Astrocyte (in vitro differentiated cells and primary cell): ENCODE data around the gene ZNF23. TPM values are rescaled to one million over a fixed set of nuclear protein-coding genes. Genes with fewer than 3 reads are reported as not detected.

ENCODE experiments used
- DNase-seq: peaks from one replicate; pipeline ENCODE4 v3.0.0-alpha.2; 2010; ENCODE audit warnings: low read depth
- FAIRE-seq: peaks from 2 replicates; lab custom pipeline; 2011; peaks lifted over from hg19 to GRCh38; lab: Jason Lieb, UNC
- H2AFZ ChIP-seq: 2 replicates; pipeline ENCODE4 v1.6.0; 2012; ENCODE audit warnings: low read depth, low read length, inconsistent platforms
- H3K27ac ChIP-seq: 2 replicates; pipeline ENCODE4 v1.5.1; 2011; ENCODE audit warnings: low read depth, low read length, inconsistent platforms
- H3K27me3 ChIP-seq: 2 replicates; pipeline ENCODE4 v1.6.0; 2011; ENCODE audit warnings: low read length, inconsistent platforms; ENCODE audit not compliant: insufficient read depth
- H3K36me3 ChIP-seq: 2 replicates; pipeline ENCODE4 v1.5.1; 2011; ENCODE audit warnings: low read length, inconsistent platforms; ENCODE audit not compliant: insufficient read depth
- H3K4me1 ChIP-seq: 2 replicates; pipeline ENCODE4 v1.5.1; 2011; ENCODE audit warnings: low read length, inconsistent platforms; ENCODE audit not compliant: insufficient read depth
- H3K4me2 ChIP-seq: 2 replicates; pipeline ENCODE4 v1.6.0; 2012; ENCODE audit warnings: low read length, inconsistent platforms
- H3K4me3 ChIP-seq: 2 replicates; pipeline ENCODE4 v1.5.1; 2011; ENCODE audit warnings: low read depth, mild to moderate bottlenecking, low read length, inconsistent platforms; ENCODE audit not compliant: insufficient read depth
- H3K79me2 ChIP-seq: 2 replicates; pipeline ENCODE4 v1.6.0; 2012; ENCODE audit warnings: mild to moderate bottlenecking, low read length, inconsistent platforms; ENCODE audit not compliant: insufficient read depth
- H3K9ac ChIP-seq: 2 replicates; pipeline ENCODE4 v1.6.0; 2012; ENCODE audit warnings: mild to moderate bottlenecking, low read length, inconsistent platforms
- H3K9me3 ChIP-seq: 2 replicates; pipeline ENCODE4 v1.5.1; 2012; ENCODE audit warnings: low read depth, mild to moderate bottlenecking, low read length, inconsistent platforms; ENCODE audit not compliant: insufficient read depth
- H4K20me1 ChIP-seq: 2 replicates; pipeline ENCODE4 v1.6.0; 2012; ENCODE audit warnings: low read length, inconsistent platforms; ENCODE audit not compliant: insufficient read depth
- H3K27ac Mint-ChIP-seq: one replicate; pipeline ENCODE4 v1.8.0; 2021; ENCODE audit warnings: mild to moderate bottlenecking, mixed read lengths; ENCODE audit not compliant: unreplicated experiment
- H3K27me3 Mint-ChIP-seq: one replicate; pipeline ENCODE4 v1.8.0; 2021; ENCODE audit warnings: low read depth, mixed read lengths; ENCODE audit not compliant: unreplicated experiment
- H3K36me3 Mint-ChIP-seq: one replicate; pipeline ENCODE4 v1.8.0; 2021; ENCODE audit warnings: low read depth, mixed read lengths; ENCODE audit not compliant: unreplicated experiment
- H3K4me1 Mint-ChIP-seq: one replicate; pipeline ENCODE4 v1.8.0; 2021; ENCODE audit warnings: low read depth, mixed read lengths; ENCODE audit not compliant: unreplicated experiment
- H3K4me3 Mint-ChIP-seq: one replicate; pipeline ENCODE4 v1.8.0; 2021; ENCODE audit warnings: mild to moderate bottlenecking, moderate library complexity, mixed read lengths; ENCODE audit not compliant: unreplicated experiment
- H3K9me3 Mint-ChIP-seq: one replicate; pipeline ENCODE4 v1.8.0; 2021; ENCODE audit warnings: mild to moderate bottlenecking, mixed read lengths; ENCODE audit not compliant: unreplicated experiment
- CTCF ChIP-seq: IDR thresholded peaks from 2 replicates; pipeline ENCODE4 v1.5.1; 2011; ENCODE audit warnings: low read depth, mild to moderate bottlenecking, inconsistent platforms, low read length, moderate library complexity; ENCODE audit not compliant: insufficient read depth
- EZH2 ChIP-seq: IDR thresholded peaks from 2 replicates; pipeline ENCODE4 v1.6.1; 2012; ENCODE audit warnings: mild to moderate bottlenecking, low read length, inconsistent platforms; ENCODE audit not compliant: insufficient read depth
- total RNA-seq: library from RNA; stranded (reverse); gene quantifications from 2 replicates; pipeline ENCODE4 v1.2.1, GENCODE V29; 2021

The ZNF23 gene
- total RNA-seq, 1 donor from 2014 or later, result 12.4 TPM

DNA sequence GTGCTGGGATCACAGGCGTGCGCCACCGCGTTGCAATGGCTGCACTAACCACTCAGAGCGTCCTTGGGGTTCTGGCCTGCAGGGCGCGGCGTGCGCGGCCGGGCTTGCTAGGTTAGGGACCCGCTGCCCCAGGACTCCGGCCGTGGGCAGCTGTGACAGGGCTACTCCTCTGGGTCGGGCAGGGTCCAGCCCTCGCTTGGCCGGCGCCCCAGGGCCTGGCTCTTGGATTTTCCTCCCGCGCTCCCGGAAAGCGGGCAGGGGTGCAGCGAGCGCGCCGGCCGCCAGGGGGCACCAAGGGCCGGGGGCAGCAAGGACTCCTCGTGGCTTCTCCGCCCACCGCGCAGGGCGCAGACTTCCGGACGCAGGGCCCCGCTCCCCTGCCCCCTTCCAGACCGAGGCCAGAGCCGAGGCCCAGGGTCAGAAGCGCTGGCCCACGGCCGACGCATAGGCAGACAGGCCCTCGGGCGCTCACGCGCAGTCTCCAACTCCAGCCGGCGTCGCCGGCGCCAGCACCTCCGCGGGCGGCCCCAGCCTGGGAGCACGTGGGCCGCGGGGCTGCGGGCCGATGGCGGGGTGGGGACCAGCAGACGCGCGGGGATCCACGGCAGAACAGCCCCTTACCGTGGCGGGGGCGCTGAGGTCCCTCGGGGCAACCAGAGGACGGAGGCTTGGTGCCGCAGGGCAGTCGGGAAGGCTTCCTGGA is 20.5 kb downstream of the ZNF23 start:
- TF ChIP-seq EZH2, result no peak
- no peak overlapping the region for H3K27ac ChIP-seq
- DNase-seq (no peak), FAIRE-seq (no peak)
- H3K9ac ChIP-seq, result no peak overlapping the region
- H3K27ac Mint-ChIP-seq, result no peak overlapping the region
- no peak overlapping the region for H3K4me3 Mint-ChIP-seq
- no peak overlapping the region for H3K4me2 ChIP-seq
- H3K4me3 ChIP-seq, result no peak overlapping the region
- H3K27me3 Mint-ChIP-seq, result peaks cover 18% of the 10 kb centered on the region
- peaks cover 26% of the 10 kb centered on the region for H3K9me3 Mint-ChIP-seq
- no peaks in the 10 kb centered on the region for H3K79me2 ChIP-seq
- no peaks in the 10 kb centered on the region for H3K27me3 ChIP-seq
- H3K36me3 ChIP-seq, result no peaks in the 10 kb centered on the region
- H3K36me3 Mint-ChIP-seq, result peaks cover 6% of the 10 kb centered on the region
- H3K4me1 ChIP-seq, result no peaks in the 10 kb centered on the region
- peaks cover 3% of the 10 kb centered on the region for H3K4me1 Mint-ChIP-seq
- no peaks in the 10 kb centered on the region for H4K20me1 ChIP-seq
- no peak overlapping the region for H2AFZ ChIP-seq
- H3K9me3 ChIP-seq, result peaks cover 19% of the 10 kb centered on the region

DNA sequence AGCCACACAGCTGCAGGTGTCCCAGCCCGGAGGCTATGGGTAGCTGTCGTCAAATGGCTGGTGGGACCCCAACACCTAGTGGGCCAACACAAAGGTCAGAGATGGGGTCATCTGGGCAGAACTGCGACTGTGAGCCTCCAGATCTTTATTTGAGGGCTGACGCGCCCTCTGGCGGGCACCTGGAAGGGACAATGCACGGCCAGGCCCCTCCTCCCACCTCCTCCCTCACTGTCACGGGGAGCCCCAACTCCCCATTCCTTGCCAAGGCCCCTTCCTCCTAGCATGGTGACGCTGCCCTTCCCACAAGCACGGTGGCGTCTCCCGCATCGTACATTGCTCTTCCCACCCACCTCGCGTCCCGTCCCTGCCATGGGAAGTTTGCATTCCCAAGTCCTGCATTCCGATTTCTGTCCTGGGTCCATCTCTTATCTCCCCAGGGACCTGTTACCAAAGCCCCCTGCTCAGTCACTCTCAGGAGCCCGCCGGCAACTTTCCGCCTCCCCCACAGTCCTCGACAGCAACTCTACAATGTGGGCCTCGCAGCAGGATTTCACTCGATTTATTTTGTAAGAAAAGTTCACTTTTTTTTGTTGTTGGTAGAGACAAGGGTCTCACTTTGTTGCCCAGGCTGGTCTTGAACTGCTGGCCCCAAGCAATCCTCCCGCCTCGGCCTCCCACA is 21.2 kb downstream of the ZNF23 start:
- H3K27me3 ChIP-seq, result no peaks in the 10 kb centered on the region
- H3K27ac Mint-ChIP-seq, result no peak overlapping the region
- no peak for DNase-seq
- H2AFZ ChIP-seq, result no peak overlapping the region
- peaks cover 3% of the 10 kb centered on the region for H3K4me1 Mint-ChIP-seq
- H3K27me3 Mint-ChIP-seq, result peaks cover 24% of the 10 kb centered on the region
- FAIRE-seq, result no peak
- H3K27ac ChIP-seq, result no peak overlapping the region
- H3K4me1 ChIP-seq, result no peaks in the 10 kb centered on the region
- peaks cover 14% of the 10 kb centered on the region for H3K9me3 ChIP-seq
- no peak overlapping the region for H3K4me3 Mint-ChIP-seq
- TF ChIP-seq EZH2 (no peak), CTCF (no peak)
- H4K20me1 ChIP-seq, result no peaks in the 10 kb centered on the region
- no peak overlapping the region for H3K4me3 ChIP-seq
- no peak overlapping the region for H3K9ac ChIP-seq
- H3K79me2 ChIP-seq, result no peaks in the 10 kb centered on the region
- no peaks in the 10 kb centered on the region for H3K36me3 ChIP-seq
- H3K4me2 ChIP-seq, result no peak overlapping the region
- H3K36me3 Mint-ChIP-seq, result peaks cover 6% of the 10 kb centered on the region
- peaks cover 22% of the 10 kb centered on the region for H3K9me3 Mint-ChIP-seq

GRCh38 chr16:71439523-71439922 is 22.5 kb downstream of the ZNF23 start:
- no peaks in the 10 kb centered on the region for H3K36me3 ChIP-seq
- TF ChIP-seq EZH2 (no peak), CTCF (no peak)
- no peak overlapping the region for H2AFZ ChIP-seq
- H4K20me1 ChIP-seq, result no peaks in the 10 kb centered on the region
- no peak overlapping the region for H3K9ac ChIP-seq
- no peaks in the 10 kb centered on the region for H3K79me2 ChIP-seq
- Mint-ChIP-seq H3K27ac (no peak overlapping the region), H3K4me3 (no peak overlapping the region), H3K36me3 (peaks cover 5% of the 10 kb centered on the region), H3K9me3 (peaks cover 16% of the 10 kb centered on the region), H3K27me3 (peaks cover 25% of the 10 kb centered on the region), H3K4me1 (peaks cover 3% of the 10 kb centered on the region)
- H3K27ac ChIP-seq, result no peak overlapping the region
- H3K4me1 ChIP-seq, result no peaks in the 10 kb centered on the region
- H3K9me3 ChIP-seq, result peaks cover 12% of the 10 kb centered on the region
- no peak overlapping the region for H3K4me2 ChIP-seq
- no peak for FAIRE-seq
- no peaks in the 10 kb centered on the region for H3K27me3 ChIP-seq
- no peak overlapping the region for H3K4me3 ChIP-seq
- peak; percentile 20 for DNase-seq
